LoVo (cell line): ENCODE measurements around the gene CASP10.

ENCODE experiments used
- DNase-seq: peaks from one replicate; pipeline ENCODE4 v3.0.0-alpha.2; 2016; ENCODE audit warnings: low spot score

Gene CASP10

GRCh38 chr2:201197781-201198180, 14.8 kb downstream of the CASP10 start:
- DNase-seq = no peak

- DNase-seq = no peak
Observed at GRCh38 chr2:201199847-201200246, 16.9 kb downstream of the CASP10 start.

GRCh38 chr2:201200345-201200744, 17.4 kb downstream of the CASP10 start:
- no peak for DNase-seq

GRCh38 chr2:201201371-201201770, 18.4 kb downstream of the CASP10 start:
- DNase-seq = no peak

DNA sequence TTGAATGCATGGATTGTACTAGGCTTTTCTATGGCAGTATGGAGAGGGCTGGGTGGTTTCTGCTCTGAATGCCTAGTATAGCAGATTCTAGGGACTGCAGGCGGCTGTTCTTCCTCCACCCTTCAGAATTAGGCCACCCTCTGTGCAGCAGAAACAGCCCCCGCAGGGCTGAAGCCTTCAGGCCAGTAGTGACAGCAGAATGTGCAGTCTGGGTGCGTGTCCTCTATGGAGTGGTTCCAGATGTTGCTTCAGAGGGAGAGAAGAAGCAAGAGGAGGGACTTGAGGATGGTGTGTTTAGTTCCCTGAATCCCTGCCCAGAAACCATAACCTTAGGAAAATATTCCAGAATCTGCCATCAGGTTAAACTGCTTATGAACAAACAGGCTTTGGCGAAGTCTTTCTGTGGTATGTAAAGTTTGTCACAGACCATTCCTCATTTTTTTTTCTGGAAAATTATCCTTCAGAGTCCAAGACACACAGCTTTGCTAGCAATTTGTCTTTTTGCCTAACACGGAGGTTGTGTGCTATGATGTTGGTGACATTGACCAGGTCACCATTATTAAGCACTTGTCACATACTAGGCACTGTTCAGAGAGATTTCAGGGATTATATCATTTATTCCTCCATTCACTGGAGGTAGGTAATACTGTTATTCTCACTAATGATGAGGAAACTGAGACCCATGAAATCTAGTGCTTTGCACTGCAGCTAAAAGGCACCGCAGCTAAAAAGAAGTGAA, 21.1 kb downstream of the CASP10 start:
- no peak for DNase-seq

- DNase-seq = no peak
Observed at GRCh38 chr2:201204655-201205514, 21.9 kb downstream of the CASP10 start.

GRCh38 chr2:201205515-201205849, 22.5 kb downstream of the CASP10 start:
- no peak for DNase-seq

GRCh38 chr2:201208563-201209252, 25.8 kb downstream of the CASP10 start:
- DNase-seq = no peak

DNA sequence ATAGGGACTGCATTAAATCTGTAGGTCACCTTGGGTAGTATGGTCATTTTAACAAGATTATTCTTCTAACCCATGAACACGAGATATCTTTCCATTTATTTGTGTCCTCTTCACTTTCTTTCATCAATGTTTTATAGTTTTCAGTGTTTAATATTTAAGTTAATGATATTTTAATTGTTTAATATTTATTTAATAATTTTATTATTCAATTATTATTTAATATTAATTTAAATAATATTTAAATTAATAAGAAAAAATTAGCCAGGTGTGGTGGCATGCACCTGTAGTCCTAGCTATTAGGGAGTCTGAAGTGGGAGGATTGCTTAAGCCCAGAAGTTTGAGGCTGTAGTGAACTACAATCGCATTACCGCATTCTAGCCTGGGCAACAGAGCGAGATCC, 33.0 kb downstream of the CASP10 start:
- DNase-seq = no peak

- no peak for DNase-seq
Observed at GRCh38 chr2:201216918-201217317, 34.0 kb downstream of the CASP10 start.

DNA sequence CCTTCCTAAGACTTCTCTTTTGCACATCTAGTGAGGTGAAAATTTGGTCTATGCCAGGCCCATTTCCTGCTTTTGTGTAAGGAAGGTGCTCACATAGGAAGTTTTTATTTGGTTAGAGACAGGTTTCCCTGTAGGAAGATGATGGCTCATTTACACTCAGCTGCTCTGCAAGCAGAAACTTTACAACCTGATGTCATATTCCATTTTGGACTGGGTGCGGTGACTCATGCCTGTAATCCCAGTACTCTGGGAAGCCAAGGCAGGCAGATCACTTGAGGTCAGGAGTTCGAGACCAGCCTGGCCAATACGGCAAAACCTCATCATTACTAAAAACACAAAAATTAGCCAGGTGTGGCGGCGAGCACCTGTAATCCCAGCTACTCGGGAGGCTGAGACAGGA, 35.8 kb downstream of the CASP10 start:
- peak; percentile 33 for DNase-seq

GRCh38 chr2:201219328-201220096, 36.6 kb downstream of the CASP10 start:
- DNase-seq = peak; percentile 42

DNA sequence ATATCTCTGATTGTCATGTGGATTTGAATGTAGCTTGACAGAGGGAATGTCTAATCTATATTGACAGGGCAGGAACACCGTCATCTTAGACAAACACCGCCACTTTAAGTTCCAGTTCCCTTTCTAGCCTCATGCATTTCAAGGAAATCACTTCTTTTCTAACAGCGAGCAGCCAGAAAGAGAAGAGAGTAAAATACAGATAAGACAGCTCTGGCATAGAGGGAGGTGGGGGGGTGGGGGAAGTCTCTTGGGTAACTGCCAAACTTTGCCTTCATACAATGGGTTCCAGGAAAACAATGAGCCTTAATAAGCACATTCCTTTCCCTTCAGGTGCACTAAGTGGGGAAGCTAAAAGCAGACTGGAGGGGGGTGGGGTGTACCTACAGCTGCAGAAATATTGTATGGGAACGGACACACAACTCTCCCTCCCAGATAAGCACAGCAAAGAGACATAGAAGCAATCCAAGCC, 37.2 kb downstream of the CASP10 start:
- DNase-seq = peak; percentile 32

- no peak for DNase-seq
Observed at GRCh38 chr2:201223089-201224073, 40.4 kb downstream of the CASP10 start.

DNA sequence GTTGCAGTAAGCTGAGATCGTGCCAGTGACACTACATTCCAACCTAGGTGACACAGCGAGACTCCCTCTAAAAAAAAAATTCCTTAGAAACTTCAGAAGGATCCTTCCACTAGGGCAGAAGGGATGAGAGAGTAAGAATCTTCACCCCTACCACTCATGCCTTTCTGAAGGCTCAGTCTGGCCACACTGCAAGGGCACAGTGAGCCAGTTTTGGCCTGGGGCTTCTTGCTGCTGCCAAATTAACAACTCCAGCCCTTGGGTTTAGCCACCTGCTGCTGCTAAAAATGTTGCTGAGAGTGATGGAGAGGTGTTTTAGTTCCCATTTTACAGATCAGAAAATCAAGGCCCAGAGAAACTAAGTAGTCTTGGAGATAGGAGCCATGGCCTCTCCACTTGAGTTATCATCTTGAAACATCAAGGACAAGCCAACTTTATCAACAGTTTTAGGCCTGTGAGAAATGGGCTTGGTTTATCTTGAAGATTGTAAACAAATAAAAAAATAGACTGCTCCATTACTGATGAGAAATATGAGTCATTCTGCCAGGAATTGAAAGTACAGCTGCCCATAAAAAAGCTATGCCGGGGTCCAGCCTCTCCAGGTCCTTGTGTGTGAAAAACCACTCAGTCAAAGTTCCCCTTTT, 45.5 kb downstream of the CASP10 start:
- DNase-seq = peak; percentile 60

GRCh38 chr2:201228912-201229290, 46.0 kb downstream of the CASP10 start:
- peak; percentile 41 for DNase-seq

GRCh38 chr2:201231781-201232466, 49.0 kb downstream of the CASP10 start:
- peak; percentile 94 for DNase-seq

DNA sequence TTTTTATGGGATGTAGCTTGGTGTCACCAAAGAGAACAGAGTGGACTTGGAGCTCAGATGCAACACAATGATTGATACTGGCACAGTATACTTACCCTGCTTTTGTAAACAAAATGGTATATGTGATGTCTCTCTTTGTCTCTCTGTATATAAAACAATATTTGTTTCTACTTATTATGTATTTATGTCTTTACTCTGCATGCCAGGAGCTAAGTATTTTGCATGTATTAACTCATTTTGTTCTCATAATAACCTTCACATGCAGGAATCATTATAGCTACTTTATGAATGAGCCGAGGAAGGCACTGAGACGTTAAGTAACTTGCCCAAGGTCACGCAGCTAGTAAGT, 49.5 kb downstream of the CASP10 start:
- no peak for DNase-seq

DNA sequence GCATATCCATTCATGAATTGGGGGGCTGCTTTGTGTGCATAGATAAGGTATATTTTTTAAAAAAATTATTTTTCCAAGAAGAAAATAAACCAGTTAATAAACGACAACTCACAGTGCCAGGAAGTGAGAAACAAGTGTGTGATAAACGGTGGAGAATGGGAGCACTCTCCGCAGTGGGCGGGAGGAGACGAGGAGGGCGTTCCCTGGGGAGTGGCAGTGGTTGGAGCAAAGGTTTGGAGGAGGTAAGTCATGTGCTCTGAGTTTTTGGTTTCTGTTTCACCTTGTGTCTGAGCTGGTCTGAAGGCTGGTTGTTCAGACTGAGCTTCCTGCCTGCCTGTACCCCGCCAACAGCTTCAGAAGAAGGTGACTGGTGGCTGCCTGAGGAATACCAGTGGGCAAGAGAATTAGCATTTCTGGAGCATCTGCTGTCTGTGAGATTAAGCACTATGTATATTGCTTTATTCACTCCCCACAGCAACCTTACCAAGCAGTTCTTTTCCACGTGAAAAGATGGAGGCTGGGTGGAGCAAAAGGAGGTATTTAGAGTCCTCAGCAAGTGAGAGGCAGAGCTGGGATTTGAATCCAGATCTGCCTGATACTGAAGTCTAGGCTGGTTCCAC, 50.4 kb downstream of the CASP10 start:
- peak; percentile 94 for DNase-seq
